Neural cell (in vitro differentiated cells): ENCODE measurements around the gene OR5AR1. TPM values are rescaled to one million over a fixed set of nuclear protein-coding genes. Genes with fewer than 3 reads are reported as not detected.
"Not testable (repeated sequence)": the region's sequence is repeated elsewhere in the genome, so short reads cannot be mapped to it uniquely, and the experiment has no call there.

ENCODE experiments used
- H2AFZ ChIP-seq: fragments of 200-600, 300-800 bp; sonication (generic), shearing (Covaris generic); 2 replicates; pipeline ENCODE4 v1.6.0; 2014; ENCODE audit warnings: low read depth, mild to moderate bottlenecking, antibody characterized with exemption, low read length, moderate library complexity
- H3F3A ChIP-seq: fragments of 200-600 bp; shearing (Covaris generic); 2 replicates; pipeline ENCODE4 v1.6.1; 2016; ENCODE audit warnings: mild to moderate bottlenecking, moderate library complexity, mixed read lengths, antibody characterized with exemption, low read length; ENCODE audit not compliant: insufficient read depth, poor library complexity, severe bottlenecking
- H3K27ac ChIP-seq: fragments of 200-600, 300-800 bp; sonication (generic), shearing (Covaris generic); 2 replicates; pipeline ENCODE4 v1.5.1; 2014; ENCODE audit warnings: mild to moderate bottlenecking, low read length, moderate library complexity
- H3K27me3 ChIP-seq: fragments of 300-800, 200-600 bp; sonication (generic), shearing (Covaris generic); 2 replicates; pipeline ENCODE4 v1.6.0; 2014; ENCODE audit warnings: mild to moderate bottlenecking, low read depth, low read length, moderate library complexity; ENCODE audit not compliant: insufficient read depth
- H3K36me3 ChIP-seq: fragments of 300-800, 200-600 bp; sonication (generic), shearing (Covaris generic); 2 replicates; pipeline ENCODE4 v1.5.1; 2014; ENCODE audit warnings: mild to moderate bottlenecking, antibody characterized with exemption, low read length, moderate library complexity; ENCODE audit not compliant: insufficient read depth
- H3K4me2 ChIP-seq: fragments of 300-800, 200-600 bp; sonication (generic), shearing (Covaris generic); 2 replicates; pipeline ENCODE4 v1.6.0; 2014; ENCODE audit warnings: mild to moderate bottlenecking, low read length
- H3K4me3 ChIP-seq: fragments of 300-800, 200-600 bp; sonication (generic), shearing (Covaris generic); 2 replicates; pipeline ENCODE4 v1.5.1; 2014; ENCODE audit warnings: mild to moderate bottlenecking, low read length, moderate library complexity
- H3K79me2 ChIP-seq: fragments of 200-600 bp; shearing (Covaris generic); replicated peaks from 2 replicates; pipeline ENCODE4 v1.6.0; 2014; ENCODE audit warnings: mild to moderate bottlenecking, low read length, moderate library complexity; ENCODE audit not compliant: insufficient read depth
- H3K9ac ChIP-seq: fragments of 300-800, 200-600 bp; sonication (generic), shearing (Covaris generic); 2 replicates; pipeline ENCODE4 v1.6.1; 2016; ENCODE audit warnings: mild to moderate bottlenecking, low read length, mixed read lengths
- H3K9me2 ChIP-seq: fragments of 200-600 bp; shearing (Covaris generic); 2 replicates; pipeline ENCODE4 v1.6.1; 2016; ENCODE audit warnings: mild to moderate bottlenecking, low read length, mixed read lengths; ENCODE audit not compliant: insufficient read depth
- H3K9me3 ChIP-seq: fragments of 200-600, 300-800 bp; sonication (generic), shearing (Covaris generic); 2 replicates; pipeline ENCODE4 v1.6.1; 2016; ENCODE audit warnings: mild to moderate bottlenecking, mixed run types, low read length, moderate library complexity, mixed read lengths
- H4K20me1 ChIP-seq: fragments of 200-600 bp; shearing (Covaris generic); 2 replicates; pipeline ENCODE4 v1.6.1; 2016; ENCODE audit warnings: mild to moderate bottlenecking, mixed run types; ENCODE audit not compliant: insufficient read depth
- CTCF ChIP-seq: fragments of 450-650 bp; IDR thresholded peaks from 2 replicates; pipeline ENCODE4 v1.5.1; 2014; ENCODE audit warnings: antibody characterized with exemption, mild to moderate bottlenecking, moderate library complexity; ENCODE audit not compliant: poor library complexity, severe bottlenecking
- EP300 ChIP-seq: fragments of 450-650 bp; conservative IDR thresholded peaks from 2 replicates; pipeline ENCODE4 v1.6.1; 2014; ENCODE audit warnings: antibody characterized with exemption, mild to moderate bottlenecking, moderate library complexity; ENCODE audit not compliant: poor library complexity, severe bottlenecking
- EZH2 ChIP-seq: fragments of 200-600, 300-800 bp; shearing (Covaris generic), sonication (generic); IDR thresholded peaks from 2 replicates; pipeline ENCODE4 v1.6.1; 2014; ENCODE audit warnings: antibody characterized with exemption, low read length, borderline replicate concordance, mild to moderate bottlenecking; ENCODE audit not compliant: insufficient read depth, poor library complexity, severe bottlenecking
- MXI1 ChIP-seq: fragments of 450-650 bp; conservative IDR thresholded peaks from 2 replicates; pipeline ENCODE4 v1.6.1; 2014; ENCODE audit warnings: antibody characterized with exemption, mild to moderate bottlenecking; ENCODE audit not compliant: poor library complexity, severe bottlenecking
- POLR2AphosphoS5 ChIP-seq: IDR thresholded peaks from 2 replicates; pipeline ENCODE4 v1.6.1; 2012
- RAD21 ChIP-seq: fragments of 450-650 bp; conservative IDR thresholded peaks from 2 replicates; pipeline ENCODE4 v1.6.1; 2014; ENCODE audit warnings: antibody characterized with exemption, mild to moderate bottlenecking, moderate library complexity
- SMC3 ChIP-seq: fragments of 450-650 bp; conservative IDR thresholded peaks from 2 replicates; pipeline ENCODE4 v1.6.1; 2014; ENCODE audit warnings: antibody characterized with exemption, mild to moderate bottlenecking, moderate library complexity; ENCODE audit not compliant: poor library complexity
- TAF1 ChIP-seq: IDR thresholded peaks from 2 replicates; pipeline ENCODE4 v1.6.1; 2012; ENCODE audit warnings: low read depth
- polyA plus RNA-seq: library from polyadenylated mRNA; depleted of rRNA; stranded (reverse); fragments of >200 nt; gene quantifications from 2 replicates; pipeline ENCODE4 v1.2.3, GENCODE V29; 2014
- TF ChIP-seq, protein P1 (sequence below): IDR thresholded peaks from 2 replicates; pipeline ENCODE4 v1.6.1; 2012; ENCODE audit warnings: borderline replicate concordance

Gene OR5AR1
- polyA plus RNA-seq, 1 donor from 2014 or later = not detected

- no peaks in the 10 kb centered on the region for H3K79me2 ChIP-seq
- H3K9me3 ChIP-seq = no peaks in the 10 kb centered on the region
- no peaks in the 10 kb centered on the region for H3K9me2 ChIP-seq
- no peak overlapping the region for H2AFZ ChIP-seq
- no peak for TF ChIP-seq RAD21
- no peak for TF ChIP-seq POLR2AphosphoS5
- TF ChIP-seq EP300 = no peak
- TF ChIP-seq SMC3 = no peak
- no peak for TF ChIP-seq EZH2
- TF ChIP-seq TAF1 = no peak
- no peak for TF ChIP-seq MXI1
- TF ChIP-seq CTCF = no peak
- TF ChIP-seq, protein P1, sequence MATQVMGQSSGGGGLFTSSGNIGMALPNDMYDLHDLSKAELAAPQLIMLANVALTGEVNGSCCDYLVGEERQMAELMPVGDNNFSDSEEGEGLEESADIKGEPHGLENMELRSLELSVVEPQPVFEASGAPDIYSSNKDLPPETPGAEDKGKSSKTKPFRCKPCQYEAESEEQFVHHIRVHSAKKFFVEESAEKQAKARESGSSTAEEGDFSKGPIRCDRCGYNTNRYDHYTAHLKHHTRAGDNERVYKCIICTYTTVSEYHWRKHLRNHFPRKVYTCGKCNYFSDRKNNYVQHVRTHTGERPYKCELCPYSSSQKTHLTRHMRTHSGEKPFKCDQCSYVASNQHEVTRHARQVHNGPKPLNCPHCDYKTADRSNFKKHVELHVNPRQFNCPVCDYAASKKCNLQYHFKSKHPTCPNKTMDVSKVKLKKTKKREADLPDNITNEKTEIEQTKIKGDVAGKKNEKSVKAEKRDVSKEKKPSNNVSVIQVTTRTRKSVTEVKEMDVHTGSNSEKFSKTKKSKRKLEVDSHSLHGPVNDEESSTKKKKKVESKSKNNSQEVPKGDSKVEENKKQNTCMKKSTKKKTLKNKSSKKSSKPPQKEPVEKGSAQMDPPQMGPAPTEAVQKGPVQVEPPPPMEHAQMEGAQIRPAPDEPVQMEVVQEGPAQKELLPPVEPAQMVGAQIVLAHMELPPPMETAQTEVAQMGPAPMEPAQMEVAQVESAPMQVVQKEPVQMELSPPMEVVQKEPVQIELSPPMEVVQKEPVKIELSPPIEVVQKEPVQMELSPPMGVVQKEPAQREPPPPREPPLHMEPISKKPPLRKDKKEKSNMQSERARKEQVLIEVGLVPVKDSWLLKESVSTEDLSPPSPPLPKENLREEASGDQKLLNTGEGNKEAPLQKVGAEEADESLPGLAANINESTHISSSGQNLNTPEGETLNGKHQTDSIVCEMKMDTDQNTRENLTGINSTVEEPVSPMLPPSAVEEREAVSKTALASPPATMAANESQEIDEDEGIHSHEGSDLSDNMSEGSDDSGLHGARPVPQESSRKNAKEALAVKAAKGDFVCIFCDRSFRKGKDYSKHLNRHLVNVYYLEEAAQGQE = no peak
- H3K27ac ChIP-seq = no peak overlapping the region
- no peak overlapping the region for H3K4me2 ChIP-seq
- H3K4me3 ChIP-seq = no peak overlapping the region
- no peaks in the 10 kb centered on the region for H3F3A ChIP-seq
- H3K9ac ChIP-seq = no peak overlapping the region
- no peaks in the 10 kb centered on the region for H4K20me1 ChIP-seq
- no peaks in the 10 kb centered on the region for H3K36me3 ChIP-seq
- no peaks in the 10 kb centered on the region for H3K27me3 ChIP-seq
Observed at GRCh38 chr11:56670984-56671383, 7.5 kb downstream of the OR5AR1 start.

- no peaks in the 10 kb centered on the region for H3K79me2 ChIP-seq
- TF ChIP-seq RAD21 (no peak), TAF1 (no peak), SMC3 (no peak), EP300 (peak; percentile 69), MXI1 (no peak), POLR2AphosphoS5 (peak; percentile 46), CTCF (no peak), EZH2 (no peak)
- TF ChIP-seq, protein P1 = no peak
- no peaks in the 10 kb centered on the region for H3K9me2 ChIP-seq
- no peak overlapping the region for H3K27ac ChIP-seq
- no peak overlapping the region for H3K4me2 ChIP-seq
- H3F3A ChIP-seq = no peaks in the 10 kb centered on the region
- H3K4me3 ChIP-seq = no peak overlapping the region
- no peaks in the 10 kb centered on the region for H4K20me1 ChIP-seq
- H3K27me3 ChIP-seq = no peaks in the 10 kb centered on the region
- H3K9me3 ChIP-seq = no peaks in the 10 kb centered on the region
- H2AFZ ChIP-seq = no peak overlapping the region
- no peak overlapping the region for H3K9ac ChIP-seq
- H3K36me3 ChIP-seq = no peaks in the 10 kb centered on the region
Observed at GRCh38 chr11:56688554-56689100, 25.1 kb downstream of the OR5AR1 start.

DNA sequence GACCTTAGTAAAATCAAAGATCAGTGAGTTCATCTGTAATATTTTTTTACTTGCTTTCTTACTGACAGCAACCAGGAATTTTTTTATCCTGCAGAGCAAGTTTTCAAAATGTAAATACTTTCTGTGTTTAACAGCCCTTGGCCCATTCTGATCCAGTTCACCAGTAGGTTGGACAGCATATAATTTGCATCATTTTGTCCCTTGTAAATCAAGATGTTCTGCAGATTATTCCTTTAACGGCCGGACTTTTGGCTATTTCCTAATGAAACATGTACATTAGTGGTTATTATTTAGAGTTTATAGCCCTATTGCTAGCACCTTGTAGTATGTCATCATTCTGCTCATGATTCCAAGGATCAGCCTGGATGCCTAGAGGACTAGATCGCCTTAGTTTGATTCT, 27.7 kb downstream of the OR5AR1 start:
- H3K4me2 ChIP-seq, H3K27ac ChIP-seq: not testable (repeated sequence)

More for the DNA sequence above, 27.7 kb downstream of the OR5AR1 start:
- H4K20me1 ChIP-seq, H3K9me3 ChIP-seq, H3K79me2 ChIP-seq, H3K36me3 ChIP-seq, H3K9me2 ChIP-seq, H3K27me3 ChIP-seq, H3F3A ChIP-seq, H3K9ac ChIP-seq, H2AFZ ChIP-seq, H3K4me3 ChIP-seq: not testable (repeated sequence)
